DND-41 (cell line): ENCODE measurements around the gene ANKRD55.

Experiments
- CTCF ChIP-seq: IDR thresholded peaks from 2 replicates; pipeline ENCODE4 v1.5.1; 2012; ENCODE audit warnings: borderline replicate concordance, low read length, moderate library complexity, mild to moderate bottlenecking; ENCODE audit not compliant: poor library complexity, severe bottlenecking; ENCODE audit errors: extremely low read depth
- EZH2 ChIP-seq: IDR thresholded peaks from 3 replicates; pipeline ENCODE4 v1.6.1; 2012; ENCODE audit warnings: borderline replicate concordance, low read depth, mild to moderate bottlenecking, moderate library complexity, low read length, inconsistent platforms; ENCODE audit not compliant: severe bottlenecking

- no peak for TF ChIP-seq CTCF
- TF ChIP-seq EZH2 = no peak
These were observed 157.8 kb downstream of the ANKRD55 start for GRCh38 chr5:56075361-56075760.
